Suppressor macrophage (primary cell): ENCODE measurements around the gene FUNDC2.
"Not testable (repeated sequence)": the region's sequence is repeated elsewhere in the genome, so short reads cannot be mapped to it uniquely, and the experiment has no call there.

Source experiments
- DNase-seq, 4 experiments: peaks; one replicate each; pipeline ENCODE4 v3.0.0-alpha.2; 2020 to 2022
- total RNA-seq, 17 experiments: gene quantifications; one replicate each; lab custom pipeline; 2026; ENCODE audit warnings: mixed read lengths in 6 of 17, inconsistent platforms in 3 of 17; lab: John Stamatoyannopoulos, UW

The FUNDC2 gene
- 36.4 to 61.2 (median 48.9) reads per million in 17 experiments for total RNA-seq

GRCh38 chrX:155026727-155027508, at the start of gene FUNDC2:
Gene FUNDC2 (plus strand): TSS chrX:155026844. CDS start chrX:155026939, 95 bp downstream.
- peak; percentile 94 to 96 (median 96) for DNase-seq

- DNase-seq, result peak; percentile 56 to 77 (median 73)
Observed at GRCh38 chrX:154979629-154980028, 47.0 kb upstream of the FUNDC2 start.

GRCh38 chrX:154980330-154981115, 46.1 kb upstream of the FUNDC2 start:
- DNase-seq, result peak; percentile 78 to 85 (median 82)

- DNase-seq, result no peak
Observed at GRCh38 chrX:154981116-154981411, 45.6 kb upstream of the FUNDC2 start.

- no peak for DNase-seq
Observed at GRCh38 chrX:154986826-154987575, 39.6 kb upstream of the FUNDC2 start.

- DNase-seq, result no peak
Observed at GRCh38 chrX:154987940-154988339, 38.7 kb upstream of the FUNDC2 start.

GRCh38 chrX:154988719-154989118, 37.9 kb upstream of the FUNDC2 start:
- no peak for DNase-seq

GRCh38 chrX:154990496-154990895, 36.1 kb upstream of the FUNDC2 start:
- DNase-seq, result no peak

- DNase-seq, result no peak
Observed at GRCh38 chrX:154991039-154991438, 35.6 kb upstream of the FUNDC2 start.

- DNase-seq, result no peak
Observed at GRCh38 chrX:154991476-154991875, 35.2 kb upstream of the FUNDC2 start.

- no peak for DNase-seq
Observed at GRCh38 chrX:154998204-154998880, 28.3 kb upstream of the FUNDC2 start.

GRCh38 chrX:155000841-155001240, 25.8 kb upstream of the FUNDC2 start:
- DNase-seq, result no peak

- no peak for DNase-seq
Observed at GRCh38 chrX:155001873-155002272, 24.8 kb upstream of the FUNDC2 start.

- DNase-seq, result no peak
Observed at GRCh38 chrX:155005190-155005589, 21.5 kb upstream of the FUNDC2 start.

- DNase-seq, result not testable (repeated sequence)
Observed at GRCh38 chrX:155006379-155006778, 20.3 kb upstream of the FUNDC2 start.

- DNase-seq, result not testable (repeated sequence)
Observed at GRCh38 chrX:155006913-155007671, 19.6 kb upstream of the FUNDC2 start.

GRCh38 chrX:155008578-155008977, 18.1 kb upstream of the FUNDC2 start:
- DNase-seq, result not testable (repeated sequence)

GRCh38 chrX:155009994-155010472, 16.6 kb upstream of the FUNDC2 start:
- no peak for DNase-seq

- DNase-seq, result no peak
Observed at GRCh38 chrX:155020591-155020990, 6.1 kb upstream of the FUNDC2 start.

GRCh38 chrX:155022585-155022984, 4.1 kb upstream of the FUNDC2 start, which contains the start of gene F8:
Gene F8 (minus strand): TSS chrX:155022723. CDS start chrX:155022552, 171 bp downstream.
- peak; percentile 9 to 55 (median 44) for DNase-seq
